Measurements from ENCODE around the gene ARRB1. TPM values are rescaled to one million over a fixed set of nuclear protein-coding genes. Genes with fewer than 3 reads are reported as not detected.

Gene ARRB1
- total RNA-seq, 1 donor from 2014 or later, result 24.6 TPM

- DNase-seq (no peak), ATAC-seq (ENCODE audit: poor library complexity) (no peak)
- intact Hi-C loops (cut with DNase I), result loop anchor here (5.0 to 10.0 kb wide), 2 partner anchors 225 to 312 kb away; no protein-coding TSS in a partner anchor
Observed at GRCh38 chr11:75246671-75247350, 104.7 kb downstream of the ARRB1 start.

DNA sequence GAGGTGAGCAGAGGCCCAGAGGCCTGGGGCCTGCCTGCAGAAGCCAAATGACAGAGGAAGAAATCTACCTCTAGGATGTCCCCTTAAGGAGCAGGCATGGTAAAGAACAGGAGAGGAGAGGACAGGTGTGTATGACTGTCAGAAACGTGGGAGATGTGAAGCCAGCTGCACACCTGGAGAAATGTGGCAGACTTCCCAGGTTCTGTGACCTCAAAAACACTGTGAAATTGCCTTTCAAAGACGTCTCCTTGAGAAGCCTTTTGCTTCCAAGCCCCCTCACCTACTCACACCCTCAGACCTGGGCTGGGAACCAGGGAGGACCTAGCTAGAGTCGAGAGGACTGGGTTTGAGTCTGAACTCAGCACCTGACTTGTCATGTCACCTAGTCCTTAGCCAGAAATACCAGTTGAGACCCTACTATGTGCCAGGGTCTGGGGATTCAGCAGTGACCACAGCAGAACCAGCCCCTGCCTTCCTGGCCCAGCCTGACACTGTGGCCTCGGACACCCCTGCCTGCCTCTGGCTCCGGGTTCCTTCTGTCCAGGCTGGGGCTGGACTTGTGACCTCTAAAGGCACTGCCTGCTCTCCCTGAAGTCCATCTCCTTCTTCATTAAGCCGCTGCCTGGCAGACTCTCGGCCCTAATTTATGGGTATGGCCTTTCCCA is 105.3 kb downstream of the ARRB1 start:
- no peak for ATAC-seq (ENCODE audit: poor library complexity)
- no peak for DNase-seq
- intact Hi-C loops (cut with DNase I), result loop anchor here (5.0 to 10.0 kb wide), 2 partner anchors 224 to 311 kb away; no protein-coding TSS in a partner anchor

DNA sequence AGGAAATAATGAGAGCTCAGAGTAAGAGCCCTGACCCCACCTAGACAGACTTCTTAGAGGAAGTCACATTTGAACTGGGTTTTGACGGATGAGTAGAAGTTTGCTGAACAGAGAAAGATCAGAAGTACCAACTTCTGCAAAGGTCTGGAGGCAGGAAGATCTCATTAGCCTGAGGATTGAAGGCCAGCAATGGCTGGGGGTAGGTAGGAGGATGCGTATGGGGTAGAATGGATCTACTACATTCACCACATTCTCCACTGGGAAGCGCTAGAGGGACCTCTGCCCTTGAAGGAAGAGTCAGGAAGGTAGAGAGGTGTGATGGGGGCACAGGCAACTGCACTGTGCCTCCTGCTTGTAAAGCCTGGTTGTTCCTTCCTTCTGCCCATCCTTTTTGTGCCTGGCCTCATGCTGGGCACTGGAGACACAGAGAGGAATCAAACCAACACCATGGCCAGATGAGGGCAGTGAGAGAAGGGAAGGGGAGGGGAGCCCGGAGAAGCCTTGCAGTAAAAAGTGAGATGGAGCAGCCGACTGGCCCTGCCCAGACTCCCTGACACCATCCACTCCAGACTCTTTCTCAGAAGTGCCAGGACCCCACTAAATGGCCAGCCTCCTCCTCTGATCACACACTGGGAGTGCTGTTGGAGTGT is 106.0 kb downstream of the ARRB1 start:
- ATAC-seq (ENCODE audit: poor library complexity), result no peak
- intact Hi-C loops (cut with DNase I), result loop anchor here (5.0 to 10.0 kb wide), 2 partner anchors 223 to 311 kb away; no protein-coding TSS in a partner anchor

DNA sequence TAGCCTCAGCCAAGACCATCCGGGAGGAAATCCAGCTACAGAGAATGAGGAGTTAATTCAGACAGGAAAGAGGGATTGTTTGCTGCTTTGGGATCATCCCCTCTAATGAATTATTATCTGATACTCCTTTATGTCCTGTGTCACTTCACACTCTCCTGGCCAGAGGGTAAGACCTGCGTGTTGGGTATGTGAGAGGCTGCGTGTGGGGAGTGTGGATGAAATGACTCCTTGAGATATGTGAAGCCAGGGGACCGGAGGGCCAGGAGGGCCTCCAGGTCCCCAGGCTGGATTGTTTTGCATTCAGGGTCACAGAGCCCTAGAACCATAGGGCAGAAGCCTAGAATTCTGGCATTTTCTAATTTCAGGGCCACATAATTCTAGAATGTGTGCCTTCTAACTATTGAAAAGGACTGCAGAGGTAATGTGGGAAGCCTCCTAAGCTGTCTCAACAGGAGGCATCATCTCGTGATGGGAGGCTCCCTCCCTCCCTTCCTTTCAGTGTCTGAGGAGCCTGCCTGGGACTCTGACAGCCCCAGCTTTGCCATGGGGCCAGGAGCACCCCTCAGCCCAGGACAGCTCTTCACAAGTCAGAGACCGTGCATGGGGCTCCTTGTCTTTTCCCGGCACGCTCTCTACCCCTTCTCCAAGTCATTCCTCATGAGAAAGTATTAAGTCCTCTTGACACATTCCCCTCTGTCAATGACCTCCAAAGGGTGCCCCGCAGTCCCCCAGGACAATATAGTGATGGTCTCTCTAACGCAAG is 107.2 kb downstream of the ARRB1 start:
- intact Hi-C loops (cut with DNase I), result loop anchor here (10.0 kb wide), 1 partner anchor 309 kb away; no protein-coding TSS in a partner anchor
- no peak for DNase-seq
- no peak for ATAC-seq (ENCODE audit: poor library complexity)

More for the DNA sequence above, 106.0 kb downstream of the ARRB1 start:
- no peak for DNase-seq

GRCh38 chr11:75242722-75243600 is 108.5 kb downstream of the ARRB1 start:
- DNase-seq, result no peak
- no peak for ATAC-seq (ENCODE audit: poor library complexity)
- intact Hi-C loops (cut with DNase I), result loop anchor here (10.0 kb wide), 1 partner anchor 308 kb away; no protein-coding TSS in a partner anchor

- no peak for DNase-seq
- intact Hi-C loops (cut with DNase I), result loop anchor here (10.0 kb wide), 1 partner anchor 307 kb away; no protein-coding TSS in a partner anchor
- no peak for ATAC-seq (ENCODE audit: poor library complexity)
Observed at GRCh38 chr11:75241906-75242644, 109.4 kb downstream of the ARRB1 start.

- ATAC-seq (ENCODE audit: poor library complexity) (peak; percentile 97), DNase-seq (peak; percentile 90)
- intact Hi-C loops (cut with DNase I), result loop anchor here (10.0 kb wide), 1 partner anchor 306 kb away; no protein-coding TSS in a partner anchor
Observed at GRCh38 chr11:75241036-75241905, 110.2 kb downstream of the ARRB1 start.

DNA sequence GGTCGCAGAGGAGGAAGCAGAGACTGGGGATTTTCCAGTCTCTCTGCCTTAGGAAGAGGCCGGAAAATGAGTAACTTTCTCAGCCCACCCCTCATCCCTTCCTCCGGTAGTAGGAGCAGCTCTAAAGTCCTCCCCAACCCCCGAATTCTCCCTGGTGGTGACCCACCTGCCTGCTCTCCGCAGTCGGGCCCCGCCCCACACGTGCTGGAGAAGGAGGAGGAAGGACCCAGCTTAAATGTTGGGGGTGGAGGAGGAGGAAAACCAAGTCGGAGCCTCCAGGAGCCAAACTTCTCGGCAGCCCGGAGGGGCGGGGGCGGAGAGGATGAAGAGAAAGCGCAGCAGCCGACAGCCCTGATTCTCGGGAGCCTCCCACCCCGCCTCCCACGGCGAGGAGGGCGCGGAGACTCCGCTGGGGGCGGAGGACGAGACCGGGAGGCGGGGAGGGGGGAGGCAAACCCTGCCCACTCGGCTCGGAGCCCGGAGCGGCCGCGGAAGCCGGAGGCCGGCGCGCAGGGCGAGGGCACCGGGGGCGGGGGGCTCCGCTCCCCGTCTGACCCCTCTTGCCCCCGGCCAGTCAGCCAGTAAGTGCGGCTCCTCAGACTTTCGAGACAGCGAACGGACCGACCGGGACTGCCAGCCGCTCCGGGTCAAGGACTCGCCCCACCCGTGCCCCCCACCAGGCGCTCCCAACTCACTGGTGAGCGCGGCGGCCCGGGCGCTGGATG is 111.0 kb downstream of the ARRB1 start, which contains the start of gene TPBGL:
Gene TPBGL, plus strand, starts transcription at position 464 of the 725 bp plus-strand sequence. CDS start 276 bp downstream, outside the sequence.
- intact Hi-C loops (cut with DNase I), result loop anchor here (10.0 kb wide), 1 partner anchor 306 kb away; no protein-coding TSS in a partner anchor
- peak; percentile 30 for ATAC-seq (ENCODE audit: poor library complexity)
- DNase-seq, result no peak

DNA sequence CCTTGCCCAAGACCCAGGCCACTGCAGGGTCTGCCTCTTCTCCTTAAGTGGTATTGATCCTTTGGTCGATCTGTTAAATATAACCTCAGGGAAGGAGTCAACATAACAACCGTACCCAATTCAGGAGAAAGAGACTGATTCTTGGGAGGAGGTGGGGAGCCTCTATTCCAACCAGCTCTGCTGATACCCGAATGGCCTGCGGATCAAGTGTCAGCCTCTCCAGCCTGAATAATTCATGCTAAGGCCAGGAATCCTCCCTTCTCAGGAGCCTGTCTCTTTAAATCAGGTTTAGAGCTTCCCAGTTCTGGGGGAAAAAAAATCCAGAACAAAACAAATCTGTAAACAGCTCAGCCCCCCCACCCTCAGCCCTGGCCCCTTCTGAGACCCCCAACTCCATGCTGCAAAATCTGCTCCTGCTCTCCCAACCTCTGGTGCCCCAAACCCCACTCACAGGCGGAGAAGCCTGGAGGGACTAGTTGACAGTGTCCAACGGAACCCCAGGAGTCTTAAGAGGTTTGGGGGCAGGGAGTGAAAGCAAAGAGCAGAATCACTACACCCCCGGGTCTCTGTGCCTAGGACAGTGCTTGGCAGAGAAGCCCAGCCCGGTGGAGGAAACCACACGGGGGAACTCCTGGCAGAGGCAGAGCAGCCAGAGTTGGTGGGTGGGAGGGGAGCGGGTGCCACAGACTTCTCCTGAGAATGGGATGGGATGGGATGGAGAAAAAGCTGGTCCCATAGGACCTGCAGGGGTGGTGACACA is 111.8 kb downstream of the ARRB1 start:
- no peak for ATAC-seq (ENCODE audit: poor library complexity)
- no peak for DNase-seq
- intact Hi-C loops (cut with DNase I), result loop anchor here (10.0 kb wide), 1 partner anchor 305 kb away; no protein-coding TSS in a partner anchor

- ATAC-seq (ENCODE audit: poor library complexity) (no peak), DNase-seq (no peak)
- intact Hi-C loops (cut with DNase I), result no loop called here
Observed at GRCh38 chr11:75238595-75239440, 112.6 kb downstream of the ARRB1 start.

DNA sequence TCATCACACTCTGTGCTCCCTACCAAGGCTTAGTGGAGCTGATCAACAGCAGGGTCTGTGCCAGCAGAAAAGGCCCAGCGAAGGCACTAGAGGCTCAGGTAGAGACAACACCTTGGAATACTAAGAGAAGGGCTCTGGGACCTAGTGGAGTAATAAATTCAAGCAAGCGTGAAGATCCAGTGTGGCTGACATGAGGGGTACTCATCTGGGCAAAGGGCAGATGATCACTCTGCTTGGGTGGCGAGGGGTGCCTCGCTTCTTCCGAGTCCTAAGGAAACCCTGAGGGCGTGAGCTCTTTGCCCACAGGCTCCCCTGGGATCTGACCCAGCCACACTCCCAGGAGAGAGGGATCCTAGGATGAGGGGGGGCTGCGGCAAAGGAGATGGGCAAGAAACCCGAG is 114.4 kb downstream of the ARRB1 start:
- intact Hi-C loops (cut with DNase I), result no loop called here
- no peak for ATAC-seq (ENCODE audit: poor library complexity)
- DNase-seq, result no peak

DNA sequence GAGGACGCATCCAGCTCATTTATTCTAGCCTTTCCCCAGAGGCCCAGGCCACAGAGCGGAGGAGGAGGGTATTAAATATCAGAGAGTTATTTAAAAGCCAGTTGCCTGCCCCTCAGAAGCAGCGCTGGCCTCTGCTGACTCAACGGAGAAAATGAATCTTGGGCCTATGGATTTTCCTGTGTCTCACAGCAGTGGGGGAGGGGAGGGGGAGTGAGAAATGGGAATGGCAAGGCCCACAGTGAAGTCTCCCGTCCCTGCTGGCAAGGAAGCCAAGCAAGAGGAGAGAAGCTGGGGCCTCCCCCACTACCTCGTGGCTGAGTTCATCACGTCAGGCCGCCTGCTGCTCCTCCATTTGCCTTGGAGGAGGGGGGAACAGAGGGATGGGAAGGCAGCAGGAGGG is 115.4 kb downstream of the ARRB1 start:
- no peak for ATAC-seq (ENCODE audit: poor library complexity)
- intact Hi-C loops (cut with DNase I), result no loop called here
- DNase-seq, result no peak

DNA sequence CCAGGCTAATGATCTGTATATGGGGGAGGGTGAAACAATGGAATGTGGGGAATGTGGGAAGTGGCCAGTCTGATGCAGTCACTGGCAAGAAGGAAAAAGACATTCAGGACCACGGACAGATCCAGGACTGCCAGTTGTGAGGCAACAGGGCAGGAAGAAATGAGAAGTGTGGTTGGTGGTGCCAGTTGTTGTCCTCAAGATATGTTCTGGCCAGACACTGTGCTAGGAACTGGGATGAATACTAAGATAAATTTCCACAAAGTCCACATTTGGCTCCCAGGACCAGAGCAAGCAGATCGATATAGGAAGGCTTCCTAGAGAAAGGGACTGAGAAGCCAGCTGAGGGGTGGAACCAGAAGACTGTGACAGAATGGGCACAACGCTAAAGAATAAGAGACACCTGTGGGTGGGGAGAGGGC is 117.7 kb downstream of the ARRB1 start:
- no peak for ATAC-seq (ENCODE audit: poor library complexity)
- no peak for DNase-seq
- intact Hi-C loops (cut with DNase I), result no loop called here

GRCh38 chr11:75230621-75231020 is 120.8 kb downstream of the ARRB1 start:
- no peak for DNase-seq
- no peak for ATAC-seq (ENCODE audit: poor library complexity)

More at GRCh38 chr11:75230621-75231020, 120.8 kb downstream of the ARRB1 start:
- intact Hi-C loops (cut with DNase I), result no loop called here
